B cell (primary cell): Measurements from ENCODE around the gene SPRR2G.

ENCODE experiments used
- EZH2 ChIP-seq: IDR thresholded peaks from 2 replicates; pipeline ENCODE4 v1.6.1; 2012; ENCODE audit warnings: borderline replicate concordance, low read depth, mild to moderate bottlenecking, moderate library complexity, low read length; ENCODE audit not compliant: insufficient read depth, poor library complexity, severe bottlenecking
- TF ChIP-seq, protein P1 (sequence below): fragments of 200-600 bp; IDR thresholded peaks from one replicate; pipeline ENCODE4 v1.8.0; 2022; ENCODE audit warnings: antibody characterized with exemption, mild to moderate bottlenecking

- TF ChIP-seq EZH2 = no peak
- TF ChIP-seq, protein P1, sequence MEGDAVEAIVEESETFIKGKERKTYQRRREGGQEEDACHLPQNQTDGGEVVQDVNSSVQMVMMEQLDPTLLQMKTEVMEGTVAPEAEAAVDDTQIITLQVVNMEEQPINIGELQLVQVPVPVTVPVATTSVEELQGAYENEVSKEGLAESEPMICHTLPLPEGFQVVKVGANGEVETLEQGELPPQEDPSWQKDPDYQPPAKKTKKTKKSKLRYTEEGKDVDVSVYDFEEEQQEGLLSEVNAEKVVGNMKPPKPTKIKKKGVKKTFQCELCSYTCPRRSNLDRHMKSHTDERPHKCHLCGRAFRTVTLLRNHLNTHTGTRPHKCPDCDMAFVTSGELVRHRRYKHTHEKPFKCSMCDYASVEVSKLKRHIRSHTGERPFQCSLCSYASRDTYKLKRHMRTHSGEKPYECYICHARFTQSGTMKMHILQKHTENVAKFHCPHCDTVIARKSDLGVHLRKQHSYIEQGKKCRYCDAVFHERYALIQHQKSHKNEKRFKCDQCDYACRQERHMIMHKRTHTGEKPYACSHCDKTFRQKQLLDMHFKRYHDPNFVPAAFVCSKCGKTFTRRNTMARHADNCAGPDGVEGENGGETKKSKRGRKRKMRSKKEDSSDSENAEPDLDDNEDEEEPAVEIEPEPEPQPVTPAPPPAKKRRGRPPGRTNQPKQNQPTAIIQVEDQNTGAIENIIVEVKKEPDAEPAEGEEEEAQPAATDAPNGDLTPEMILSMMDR = no peak
Observed at GRCh38 chr1:153195216-153195615, 44.5 kb upstream of the SPRR2G start.
